Subcutaneous abdominal adipose tissue (tissue), 5 donors: ENCODE measurements around the gene TCF20.

ENCODE experiments used
- H3K27ac ChIP-seq: one replicate; pipeline ENCODE4 v1.7.0; 2013; ENCODE audit warnings: low read depth, mild to moderate bottlenecking, inconsistent platforms, low read length, moderate library complexity
- H3K27me3 ChIP-seq, 5 donors: one replicate each; pipeline ENCODE4 v1.7.0; 2013; ENCODE audit warnings: low read length in 5 of 5, inconsistent platforms in 1 of 5; ENCODE audit not compliant: control insufficient read depth in 5 of 5, insufficient read depth in 4 of 5
- H3K36me3 ChIP-seq, 5 donors: one replicate each; pipeline ENCODE4 v1.7.0; 2013; ENCODE audit warnings: low read length in 5 of 5; ENCODE audit not compliant: control insufficient read depth in 5 of 5, insufficient read depth in 5 of 5
- H3K4me1 ChIP-seq, 5 donors: one replicate each; pipeline ENCODE4 v1.7.0; 2013; ENCODE audit warnings: low read length in 5 of 5, mild to moderate bottlenecking in 3 of 5, moderate library complexity in 1 of 5; ENCODE audit not compliant: control insufficient read depth in 5 of 5, insufficient read depth in 5 of 5
- H3K4me3 ChIP-seq, 5 donors: one replicate each; pipeline ENCODE4 v1.7.0; 2013; ENCODE audit warnings: low read length in 5 of 5, low read depth in 1 of 5
- H3K9ac ChIP-seq, 5 donors: one replicate each; pipeline ENCODE4 v1.7.0; 2013; ENCODE audit warnings: low read length in 5 of 5, mild to moderate bottlenecking in 4 of 5, moderate library complexity in 3 of 5
- H3K9me3 ChIP-seq, 5 donors: one replicate each; pipeline ENCODE4 v1.7.0; 2013; ENCODE audit warnings: low read length in 5 of 5; ENCODE audit not compliant: control insufficient read depth in 5 of 5
- donor health status: healthy.
- donor health status: healthy.
- donor health status: healthy.
- donor health status: healthy.
- donor health status: healthy.

Gene TCF20

GRCh38 chr22:42270510-42271190 lies at the start of gene TCF20:
Gene TCF20, minus strand, starts transcription at chr22:42270653. Its CDS starts 55,348 bp downstream, at chr22:42215305.
- no peaks in the 10 kb centered on the region for H3K9me3 ChIP-seq
- peak within 1 kb of the TSS; percentile 50 for H3K27ac ChIP-seq
- no peaks in the 10 kb centered on the region for H3K36me3 ChIP-seq
- peak within 1 kb of the TSS in 4 of 5 donors; percentile 88 to 92 (median 91) for H3K9ac ChIP-seq
- peaks cover 0 to 28% (median 15%) of the 10 kb centered on the region in 5 donors for H3K4me1 ChIP-seq
- peak within 1 kb of the TSS; percentile 58 to 91 (median 90) for H3K4me3 ChIP-seq
- H3K27me3 ChIP-seq = no peaks in the 10 kb centered on the region

GRCh38 chr22:42319386-42319785 lies 48.9 kb upstream of the TCF20 start:
- no peak overlapping the region for H3K27ac ChIP-seq
- H3K9ac ChIP-seq = no peak overlapping the region
- H3K36me3 ChIP-seq = no peaks in the 10 kb centered on the region
- no peak overlapping the region for H3K4me3 ChIP-seq
- no peaks in the 10 kb centered on the region for H3K9me3 ChIP-seq
- peaks cover 0 to 7% (median 0%) of the 10 kb centered on the region in 5 donors for H3K4me1 ChIP-seq
- peaks cover 0 to 24% (median 10%) of the 10 kb centered on the region in 5 donors for H3K27me3 ChIP-seq

- no peak overlapping the region for H3K9ac ChIP-seq
These were observed 48.5 kb upstream of the TCF20 start for GRCh38 chr22:42318967-42319366.

GRCh38 chr22:42317691-42318547 lies 47.5 kb upstream of the TCF20 start:
- peaks cover 0 to 34% (median 13%) of the 10 kb centered on the region in 5 donors for H3K27me3 ChIP-seq
- peaks cover 0 to 7% (median 3%) of the 10 kb centered on the region in 5 donors for H3K4me1 ChIP-seq
- no peaks in the 10 kb centered on the region for H3K9me3 ChIP-seq
- H3K4me3 ChIP-seq = no peak overlapping the region
- H3K9ac ChIP-seq = no peak overlapping the region
- H3K27ac ChIP-seq = no peak overlapping the region
- H3K36me3 ChIP-seq = no peaks in the 10 kb centered on the region

More at GRCh38 chr22:42318967-42319366, 48.5 kb upstream of the TCF20 start:
- Histone ChIP-seq H3K27me3 (peaks cover 0 to 28% (median 10%) of the 10 kb centered on the region in 5 donors), H3K9me3 (no peaks in the 10 kb centered on the region), H3K4me3 (no peak overlapping the region), H3K4me1 (peaks cover 0 to 7% (median 1%) of the 10 kb centered on the region in 5 donors), H3K27ac (no peak overlapping the region), H3K36me3 (no peaks in the 10 kb centered on the region)

- H3K9me3 ChIP-seq = no peaks in the 10 kb centered on the region
- peaks cover 3 to 39% (median 14%) of the 10 kb centered on the region in 5 donors for H3K27me3 ChIP-seq
- no peak overlapping the region for H3K27ac ChIP-seq
- no peaks in the 10 kb centered on the region for H3K36me3 ChIP-seq
- no peak overlapping the region for H3K9ac ChIP-seq
- H3K4me1 ChIP-seq = peaks cover 0 to 7% (median 3%) of the 10 kb centered on the region in 5 donors
- no peak overlapping the region for H3K4me3 ChIP-seq
These were observed 46.6 kb upstream of the TCF20 start for GRCh38 chr22:42317008-42317407.

- Histone ChIP-seq H3K27ac (no peak overlapping the region), H3K9me3 (no peaks in the 10 kb centered on the region), H3K27me3 (peaks cover 8 to 46% (median 15%) of the 10 kb centered on the region in 5 donors), H3K4me1 (peaks cover 0 to 7% (median 3%) of the 10 kb centered on the region in 5 donors), H3K36me3 (no peaks in the 10 kb centered on the region), H3K4me3 (no peak overlapping the region), H3K9ac (no peak overlapping the region)
These were observed 44.9 kb upstream of the TCF20 start for GRCh38 chr22:42315392-42315756.

- no peaks in the 10 kb centered on the region for H3K9me3 ChIP-seq
- no peak overlapping the region for H3K4me3 ChIP-seq
- no peaks in the 10 kb centered on the region for H3K36me3 ChIP-seq
- H3K4me1 ChIP-seq = peaks cover 0 to 7% (median 3%) of the 10 kb centered on the region in 5 donors
- peaks cover 8 to 47% (median 15%) of the 10 kb centered on the region in 5 donors for H3K27me3 ChIP-seq
- no peak overlapping the region for H3K27ac ChIP-seq
- no peak overlapping the region for H3K9ac ChIP-seq
These were observed 44.4 kb upstream of the TCF20 start for GRCh38 chr22:42314709-42315391.

GRCh38 chr22:42313804-42314581 lies 43.5 kb upstream of the TCF20 start:
- H3K9me3 ChIP-seq = no peaks in the 10 kb centered on the region
- H3K9ac ChIP-seq = no peak overlapping the region
- peaks cover 8 to 46% (median 15%) of the 10 kb centered on the region in 5 donors for H3K27me3 ChIP-seq
- no peak overlapping the region for H3K4me3 ChIP-seq
- H3K4me1 ChIP-seq = peaks cover 0 to 7% (median 3%) of the 10 kb centered on the region in 5 donors
- H3K27ac ChIP-seq = no peak overlapping the region
- no peaks in the 10 kb centered on the region for H3K36me3 ChIP-seq

- peaks cover 8 to 41% (median 14%) of the 10 kb centered on the region in 5 donors for H3K27me3 ChIP-seq
- no peak overlapping the region for H3K4me3 ChIP-seq
- no peaks in the 10 kb centered on the region for H3K36me3 ChIP-seq
- peaks cover 0 to 7% (median 3%) of the 10 kb centered on the region in 5 donors for H3K4me1 ChIP-seq
- no peaks in the 10 kb centered on the region for H3K9me3 ChIP-seq
- no peak overlapping the region for H3K27ac ChIP-seq
- H3K9ac ChIP-seq = no peak overlapping the region
These were observed 42.8 kb upstream of the TCF20 start for GRCh38 chr22:42313204-42313603.
